NCI-H187 (cell line): ENCODE results near the gene LRSAM1.

Experiments used
- DNase-seq, 2 experiments: peaks; one replicate each; lab custom pipeline; 2025; lab: John Stamatoyannopoulos, UW

LRSAM1 gene

GRCh38 chr9:127534250-127534906 lies 83.1 kb downstream of the LRSAM1 start:
- no peak for DNase-seq

GRCh38 chr9:127534931-127535330 lies 83.6 kb downstream of the LRSAM1 start:
- DNase-seq: no peak

- DNase-seq: no peak
Observed at GRCh38 chr9:127535396-127535795, 84.1 kb downstream of the LRSAM1 start.

- DNase-seq: no peak
Observed at GRCh38 chr9:127535834-127536233, 84.5 kb downstream of the LRSAM1 start.

- DNase-seq: no peak
Observed at GRCh38 chr9:127536499-127536898, 85.2 kb downstream of the LRSAM1 start.

- no peak for DNase-seq
Observed at GRCh38 chr9:127537014-127537413, 85.7 kb downstream of the LRSAM1 start.

- no peak for DNase-seq
Observed at GRCh38 chr9:127537792-127538191, 86.5 kb downstream of the LRSAM1 start.

- DNase-seq: no peak
Observed at GRCh38 chr9:127538849-127539258, 87.5 kb downstream of the LRSAM1 start.

GRCh38 chr9:127539259-127539981 lies 88.1 kb downstream of the LRSAM1 start:
- no peak for DNase-seq

GRCh38 chr9:127539982-127540663 lies 88.8 kb downstream of the LRSAM1 start:
- no peak for DNase-seq

- DNase-seq: no peak
Observed at GRCh38 chr9:127540664-127541041, 89.3 kb downstream of the LRSAM1 start.

- DNase-seq: no peak
Observed at GRCh38 chr9:127541176-127541575, 89.9 kb downstream of the LRSAM1 start.

- DNase-seq: no peak
Observed at GRCh38 chr9:127541865-127542264, 90.6 kb downstream of the LRSAM1 start.

- no peak for DNase-seq
Observed at GRCh38 chr9:127543221-127543620, 91.9 kb downstream of the LRSAM1 start.

GRCh38 chr9:127543973-127544533 lies 92.7 kb downstream of the LRSAM1 start:
- DNase-seq: no peak

GRCh38 chr9:127545196-127546124 lies 94.2 kb downstream of the LRSAM1 start:
- DNase-seq: no peak

- no peak for DNase-seq
Observed at GRCh38 chr9:127546125-127546832, 95.0 kb downstream of the LRSAM1 start.

GRCh38 chr9:127548352-127548881 lies 97.1 kb downstream of the LRSAM1 start:
- no peak for DNase-seq

GRCh38 chr9:127549218-127549617 lies 97.9 kb downstream of the LRSAM1 start:
- DNase-seq: no peak

- DNase-seq: no peak
Observed at GRCh38 chr9:127549751-127550150, 98.4 kb downstream of the LRSAM1 start.

- DNase-seq: no peak
Observed at GRCh38 chr9:127550282-127550681, 99.0 kb downstream of the LRSAM1 start.
